A549 (cell line): ENCODE measurements around the gene LCE1A. TPM values are rescaled to one million over a fixed set of nuclear protein-coding genes. Genes with fewer than 3 reads are reported as not detected.

Experiments used
- ATAC-seq, 2 experiments: fragments of 200-7000 bp in 1 of 2; fragments of >200 bp in 1 of 2; cut with Nextera tagmentation in 1 of 2; cut with Tn5 transposase in 1 of 2; 3 replicates each; pipeline versions ENCODE4 v1.8.0 to v1.9.1; 2018 to 2020; ENCODE audit warnings: mild to moderate bottlenecking in 1 of 2, moderate library complexity in 1 of 2
- CTCF ChIA-PET: fragments of 300-600 bp; sonication (Branson Sonifier 250); formaldehyde crosslinking; extraction: SDS; loops from one replicate; lab custom pipeline; 2021; ENCODE audit warnings: antibody characterized with exemption, inconsistent platforms; lab: Yijun Ruan, JAX
- POLR2A ChIA-PET: fragments of 350-600 bp; formaldehyde crosslinking; extraction: SDS; loops from one replicate; lab custom pipeline; 2021; ENCODE audit warnings: antibody characterized with exemption, inconsistent platforms; lab: Yijun Ruan, JAX
- DNase-seq, 2 experiments: peaks; one replicate each; pipeline versions ENCODE4 v3.0.0 to v3.0.0-alpha.2; 2011 to 2016; ENCODE audit warnings: low read depth in 1 of 2, low spot score in 1 of 2
- FAIRE-seq: peaks from 2 replicates; lab custom pipeline; 2011; peaks lifted over from hg19 to GRCh38; lab: Jason Lieb, UNC
- H3K27ac ChIP-seq, 2 experiments: fragments of >200 bp; sonication (Bioruptor Twin); formaldehyde crosslinking; 3 replicates each; pipeline ENCODE4 v1.5.1; 2016 to 2017
- H3K4me1 ChIP-seq: fragments of >200 bp; sonication (Bioruptor Twin); formaldehyde crosslinking; 3 replicates; pipeline ENCODE4 v1.6.1; 2016
- H3K4me2 ChIP-seq: fragments of >200 bp; sonication (Bioruptor Twin); formaldehyde crosslinking; 3 replicates; pipeline ENCODE4 v1.6.1; 2016
- H3K4me3 ChIP-seq: fragments of >200 bp; sonication (Bioruptor Twin); formaldehyde crosslinking; 3 replicates; pipeline ENCODE4 v1.5.1; 2016
- H3K9me3 ChIP-seq: fragments of >200 bp; sonication (Bioruptor Twin); formaldehyde crosslinking; 3 replicates; pipeline ENCODE4 v1.6.1; 2016
- BHLHE40 ChIP-seq: IDR thresholded peaks from 2 replicates; pipeline ENCODE4 v1.6.1; 2012; ENCODE audit warnings: low read depth, low read length, inconsistent platforms
- CBX2 ChIP-seq: fragments of 200-600 bp; sonication (generic); IDR thresholded peaks from 2 replicates; pipeline ENCODE4 v1.6.1; 2016; ENCODE audit warnings: low read depth, mild to moderate bottlenecking, borderline replicate concordance
- CHD4 ChIP-seq: fragments of 200-600 bp; sonication (generic); IDR thresholded peaks from 2 replicates; pipeline ENCODE4 v1.6.1; 2016; ENCODE audit warnings: antibody characterized with exemption, mild to moderate bottlenecking, borderline replicate concordance
- HOXB13 ChIP-seq: fragments of 250-450 bp; sonication (Bioruptor Pico); IDR thresholded peaks from 2 replicates; pipeline ENCODE4 v1.5.0; 2020; ENCODE audit warnings: low read depth, mild to moderate bottlenecking, moderate library complexity
- HOXB5 ChIP-seq: fragments of 250-450 bp; sonication (Bioruptor Pico); IDR thresholded peaks from 2 replicates; pipeline ENCODE4 v1.5.0; 2020; ENCODE audit warnings: mild to moderate bottlenecking, moderate library complexity
- KDM5A ChIP-seq: fragments of 200-600 bp; sonication (generic); IDR thresholded peaks from 2 replicates; pipeline ENCODE4 v1.6.1; 2016; ENCODE audit warnings: antibody characterized with exemption, mild to moderate bottlenecking
- MAZ ChIP-seq: fragments of 150-350 bp; IDR thresholded peaks from 2 replicates; pipeline ENCODE4 v1.6.1; 2014; ENCODE audit warnings: antibody characterized with exemption, low read depth, low read length, borderline replicate concordance
- RAD21 ChIP-seq, 2 experiments: fragments of >200 bp in 1 of 2; sonication (Bioruptor Twin) in 1 of 2; formaldehyde crosslinking in 1 of 2; IDR thresholded peaks in 1 of 2; conservative IDR thresholded peaks in 1 of 2; 2 replicates in 1 of 2; 3 replicates in 1 of 2; pipeline ENCODE4 v1.6.1; 2012 to 2018; ENCODE audit warnings: inconsistent platforms in 1 of 2
- RCOR1 ChIP-seq: fragments of 150-350 bp; IDR thresholded peaks from 2 replicates; pipeline ENCODE4 v1.6.1; 2014; ENCODE audit warnings: antibody characterized with exemption, low read length, low read depth
- SMC3 ChIP-seq: fragments of >200 bp; sonication (Bioruptor Twin); formaldehyde crosslinking; IDR thresholded peaks from 3 replicates; pipeline ENCODE4 v1.6.1; 2018; ENCODE audit warnings: inconsistent platforms
- ZSCAN20 ChIP-seq: fragments of 250-450 bp; sonication (Bioruptor Pico); IDR thresholded peaks from 2 replicates; pipeline ENCODE4 v1.8.0; 2022; ENCODE audit warnings: mild to moderate bottlenecking, moderate library complexity
- WGBS: methylation state at CpG from one replicate; pipeline ENCODE4 v1.1.6; 2017; ENCODE audit errors: missing lambda C conversion rate; 5-methylcytosine and 5-hydroxymethylcytosine counted together
- polyA plus RNA-seq, 4 experiments: library from polyadenylated mRNA; depleted of rRNA in 3 of 4; stranded (reverse); fragments of >200 nt; fragmentation: RNase III in 1 of 4; extraction: RNeasy Plus Mini Kit Qiagen cat#74134 plus additional on column Dnase treatment in 1 of 4; gene quantifications; 2 replicates in 3 of 4; 3 replicates in 1 of 4; pipeline ENCODE4 v1.2.3, GENCODE V29; 2011 to 2017
- TF ChIP-seq, protein P1 (sequence below): fragments of >200 bp; sonication (Bioruptor Twin); formaldehyde crosslinking; IDR thresholded peaks from 3 replicates; pipeline ENCODE4 v1.5.1; 2016
- TF ChIP-seq, protein P2 (sequence below): fragments of >200 bp; sonication (Bioruptor Twin); formaldehyde crosslinking; IDR thresholded peaks from 3 replicates; pipeline ENCODE4 v1.6.1; 2016
- TF ChIP-seq, protein P3 (sequence below): IDR thresholded peaks from 2 replicates; pipeline ENCODE4 v1.6.1; 2012

Gene LCE1A
- polyA plus RNA-seq, 2 of the 4 experiments (the other 2 are of a cell fraction), result not detected

DNA sequence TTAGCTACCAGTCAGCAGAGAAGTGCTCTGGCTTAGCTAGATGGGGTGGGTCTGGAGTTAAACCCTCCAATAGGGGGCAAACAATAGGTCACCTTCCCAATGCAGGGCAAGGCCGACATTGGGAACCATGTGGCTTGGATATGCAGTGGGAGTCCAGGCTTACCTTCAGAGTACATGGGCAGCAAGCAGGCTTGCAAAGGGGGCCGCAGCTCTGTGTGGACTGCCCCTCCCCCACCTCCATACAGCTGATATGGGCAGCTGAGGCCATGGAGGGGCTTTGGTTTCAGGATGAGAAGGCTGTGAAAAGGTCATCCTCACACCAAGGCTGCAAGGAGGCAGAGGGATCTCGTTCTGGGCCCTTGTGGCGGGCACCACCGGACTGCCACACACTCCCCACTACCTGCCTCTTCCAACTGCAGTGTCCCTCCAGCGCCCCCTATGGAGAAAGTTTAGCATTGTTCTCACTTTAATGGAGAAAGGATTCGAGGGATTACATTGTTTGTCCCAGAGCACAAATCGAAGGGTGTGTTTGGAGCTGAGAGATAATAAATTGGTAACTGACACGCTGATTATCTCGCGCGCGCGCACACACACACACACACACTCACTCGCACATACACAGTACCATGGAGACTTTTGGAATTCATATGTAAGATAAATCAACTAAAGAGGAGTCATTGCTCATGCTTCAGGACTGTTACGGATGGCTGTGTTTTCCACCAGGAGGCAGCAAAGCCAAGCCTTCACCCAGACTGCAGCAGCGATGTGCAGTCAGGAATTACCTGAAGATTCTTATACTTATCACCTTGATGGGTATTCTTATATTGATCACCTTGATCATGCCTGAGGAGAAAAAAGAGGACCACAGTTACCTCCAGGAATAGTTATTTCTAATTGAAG lies 43.8 kb downstream of the LCE1A start:
- no peak for TF ChIP-seq HOXB5 (CRISPR knock-in tag)
- TF ChIP-seq MAZ, result no peak
- no peak for TF ChIP-seq ZSCAN20 (CRISPR knock-in tag)
- TF ChIP-seq CHD4, result no peak
- TF ChIP-seq, protein P1, sequence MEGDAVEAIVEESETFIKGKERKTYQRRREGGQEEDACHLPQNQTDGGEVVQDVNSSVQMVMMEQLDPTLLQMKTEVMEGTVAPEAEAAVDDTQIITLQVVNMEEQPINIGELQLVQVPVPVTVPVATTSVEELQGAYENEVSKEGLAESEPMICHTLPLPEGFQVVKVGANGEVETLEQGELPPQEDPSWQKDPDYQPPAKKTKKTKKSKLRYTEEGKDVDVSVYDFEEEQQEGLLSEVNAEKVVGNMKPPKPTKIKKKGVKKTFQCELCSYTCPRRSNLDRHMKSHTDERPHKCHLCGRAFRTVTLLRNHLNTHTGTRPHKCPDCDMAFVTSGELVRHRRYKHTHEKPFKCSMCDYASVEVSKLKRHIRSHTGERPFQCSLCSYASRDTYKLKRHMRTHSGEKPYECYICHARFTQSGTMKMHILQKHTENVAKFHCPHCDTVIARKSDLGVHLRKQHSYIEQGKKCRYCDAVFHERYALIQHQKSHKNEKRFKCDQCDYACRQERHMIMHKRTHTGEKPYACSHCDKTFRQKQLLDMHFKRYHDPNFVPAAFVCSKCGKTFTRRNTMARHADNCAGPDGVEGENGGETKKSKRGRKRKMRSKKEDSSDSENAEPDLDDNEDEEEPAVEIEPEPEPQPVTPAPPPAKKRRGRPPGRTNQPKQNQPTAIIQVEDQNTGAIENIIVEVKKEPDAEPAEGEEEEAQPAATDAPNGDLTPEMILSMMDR, result peak; percentile 55
- peak; percentile 54 to 59 for TF ChIP-seq RAD21 (conservative IDR thresholded peaks at IDR 0.05 in 1 of 2, IDR thresholded peaks at IDR 0.05 in 1 of 2)
- TF ChIP-seq SMC3, result peak; percentile 66; the same call in 2 of the 3 replicates
- Histone ChIP-seq H3K9me3 (no peaks in the 10 kb centered on the region), H3K4me3 (no peak overlapping the region), H3K4me1 (no peaks in the 10 kb centered on the region), H3K27ac (no peak overlapping the region), H3K4me2 (no peak overlapping the region)
- DNase-seq, result peak; percentile 25 to 45
- ChIA-PET CTCF (interaction anchor here (0.7 to 5.2 kb wide), 44 partner anchors 8 to 391 kb away, joined by 3 to 66 read pairs (median 3); partner anchors contain the start of genes LCE2D and LCE6A), POLR2A (no interaction called here)
- peak; percentile 72 to 90; a peak in 4 of 6 replicates for ATAC-seq
- peak; percentile 36 for FAIRE-seq
- WGBS, result 12% methylated on average over 17 of the region's 17 CpGs

DNA sequence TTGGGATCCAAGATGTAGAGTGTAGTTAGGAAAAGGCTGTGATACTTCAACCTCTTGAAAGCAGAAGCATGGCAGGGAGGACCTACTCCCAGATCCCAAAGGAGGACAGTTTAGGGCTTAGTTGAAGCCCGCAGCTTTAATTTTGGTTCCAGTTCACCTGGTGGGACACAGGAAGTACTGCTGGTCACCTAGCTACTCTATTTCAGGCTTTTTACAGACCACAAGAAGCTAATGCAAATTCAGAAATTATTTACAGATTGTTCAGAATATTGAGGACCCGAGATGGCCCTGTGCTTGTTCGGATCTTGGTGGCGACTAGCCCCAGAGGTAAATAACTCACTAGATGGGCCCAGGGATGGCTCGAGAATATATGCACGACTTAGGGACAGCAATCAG lies 44.5 kb downstream of the LCE1A start:
- CTCF ChIA-PET, result interaction anchor here (0.7 to 5.2 kb wide), 26 partner anchors 9 to 391 kb away, joined by 3 to 66 read pairs (median 4); no protein-coding TSS in a partner anchor
- 27% methylated on average over 6 of the region's 6 CpGs for WGBS
- H3K4me2 ChIP-seq, result no peak overlapping the region

DNA sequence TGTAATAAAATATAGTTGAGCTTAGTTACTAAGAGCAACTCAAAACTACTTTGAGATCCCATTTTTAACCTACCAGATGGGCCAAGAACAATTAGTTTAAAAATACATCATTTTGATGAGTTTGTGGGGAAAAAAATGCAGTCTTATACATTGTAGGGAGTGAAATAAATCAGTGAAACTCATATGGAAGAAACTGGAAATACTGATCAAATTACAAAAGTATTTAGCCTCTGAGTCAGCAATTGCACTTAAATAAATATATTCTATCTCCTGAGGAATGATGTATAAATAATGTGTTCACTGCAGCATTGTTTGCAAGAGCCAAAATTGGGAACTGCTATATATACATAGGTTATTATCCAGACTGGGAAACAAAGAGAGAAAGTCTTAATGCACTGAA lies 46.2 kb downstream of the LCE1A start:
- DNase-seq, result no peak
- no peaks in the 10 kb centered on the region for H3K4me1 ChIP-seq
- TF ChIP-seq, protein P2, sequence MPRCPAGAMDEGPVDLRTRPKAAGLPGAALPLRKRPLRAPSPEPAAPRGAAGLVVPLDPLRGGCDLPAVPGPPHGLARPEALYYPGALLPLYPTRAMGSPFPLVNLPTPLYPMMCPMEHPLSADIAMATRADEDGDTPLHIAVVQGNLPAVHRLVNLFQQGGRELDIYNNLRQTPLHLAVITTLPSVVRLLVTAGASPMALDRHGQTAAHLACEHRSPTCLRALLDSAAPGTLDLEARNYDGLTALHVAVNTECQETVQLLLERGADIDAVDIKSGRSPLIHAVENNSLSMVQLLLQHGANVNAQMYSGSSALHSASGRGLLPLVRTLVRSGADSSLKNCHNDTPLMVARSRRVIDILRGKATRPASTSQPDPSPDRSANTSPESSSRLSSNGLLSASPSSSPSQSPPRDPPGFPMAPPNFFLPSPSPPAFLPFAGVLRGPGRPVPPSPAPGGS, result no peak
- TF ChIP-seq, protein P3, sequence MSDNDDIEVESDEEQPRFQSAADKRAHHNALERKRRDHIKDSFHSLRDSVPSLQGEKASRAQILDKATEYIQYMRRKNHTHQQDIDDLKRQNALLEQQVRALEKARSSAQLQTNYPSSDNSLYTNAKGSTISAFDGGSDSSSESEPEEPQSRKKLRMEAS, result no peak
- TF ChIP-seq CBX2 (no peak), BHLHE40 (no peak), KDM5A (no peak), HOXB5 (CRISPR knock-in tag) (no peak), HOXB13 (no peak)
- H3K4me3 ChIP-seq, result no peak overlapping the region
- no peak for ATAC-seq
- no peak overlapping the region for H3K4me2 ChIP-seq
- CTCF ChIA-PET, result interaction anchor here (1.5 to 5.2 kb wide), 4 partner anchors 12 to 350 kb away, joined by 4 to 66 read pairs (median 23); no protein-coding TSS in a partner anchor
- no peak for FAIRE-seq
- no peaks in the 10 kb centered on the region for H3K9me3 ChIP-seq
- no peak overlapping the region for H3K27ac ChIP-seq
- POLR2A ChIA-PET, result no interaction called here

More for the DNA sequence above, 44.5 kb downstream of the LCE1A start:
- no peak for DNase-seq
- TF ChIP-seq RCOR1 (no peak), RAD21 (conservative IDR thresholded peaks at IDR 0.05 in 1 of 2, IDR thresholded peaks at IDR 0.05 in 1 of 2) (0 out of 5 replicates have a peak, but pooled peaks of 1 of the 2 experiments have one; percentile 2)
- Histone ChIP-seq H3K4me3 (no peak overlapping the region), H3K9me3 (no peaks in the 10 kb centered on the region), H3K4me1 (no peaks in the 10 kb centered on the region), H3K27ac (no peak overlapping the region)
- POLR2A ChIA-PET, result no interaction called here
- ATAC-seq, result no peak; a peak in 2 of 6 replicates
- FAIRE-seq, result no peak
